ENCODE results near the gene ESF1.

DNA sequence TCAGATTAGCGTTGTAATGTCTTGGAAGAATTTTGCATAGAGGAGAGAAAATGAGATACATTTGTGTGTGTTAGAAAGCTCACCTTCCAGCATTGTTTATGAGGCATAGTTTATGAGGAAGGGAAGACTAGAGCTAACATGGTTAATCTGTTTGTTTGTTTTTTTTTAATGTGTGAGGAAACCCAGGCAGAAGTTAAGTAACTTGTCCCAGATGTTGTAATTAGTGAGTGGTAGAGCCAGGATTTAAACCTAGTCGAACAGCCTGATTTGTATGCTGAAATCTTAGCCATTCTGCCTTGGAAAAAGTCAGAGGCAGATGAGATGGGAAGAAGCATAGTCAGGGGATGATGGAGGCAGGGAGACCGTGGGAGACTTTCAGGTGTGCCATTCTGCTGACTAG, 29.2 kb upstream of the ESF1 start:
- TF ChIP-seq CTCF (IDR thresholded peaks at IDR 0.05) (no peak), CEBPB (IDR thresholded peaks at IDR 0.05) (no peak), FOXS1 (CRISPR knock-in tag; IDR thresholded peaks at IDR 0.05) (no peak), TP53 (CRISPR knock-in tag; IDR thresholded peaks at IDR 0.05) (no peak)

Measured in A549 (cell line).